ENCODE measurements around the gene TENT5C. TPM values are rescaled to one million over a fixed set of nuclear protein-coding genes. Genes with fewer than 3 reads are reported as not detected.
A peak's percentile ranks its signal among the peaks of the same experiment; 100 is the strongest.

Gene TENT5C
- total and polyA plus RNA-seq, 10 of the 15 experiments (the other 5 are each of a cell fraction or from before 2014, with no cell fraction given), result 0.19 to 2.4 (median 0.78) TPM

- ChIA-PET CTCF (no interaction called here), RAD21 (ENCODE audit: unreplicated experiment) (no interaction called here), SMC1A (ENCODE audit: uncharacterized antibody, unreplicated experiment) (no interaction called here), POLR2A (no interaction called here)
- no peak overlapping the region for H2AFZ ChIP-seq (ENCODE audit: control insufficient read depth, low read depth, low read length)
- FAIRE-seq, result no peak
- no peak for TF ChIP-seq MXI1 (IDR thresholded peaks at IDR 0.05; ENCODE audit: low read depth, low read length)
- H3K27ac ChIP-seq (ENCODE audit: control insufficient read depth, insufficient read depth), result no peak overlapping the region
- no TSS peak for BruUV-seq (replicated peaks)
- H3K9me3 ChIP-seq (replicated peaks; ENCODE audit: control insufficient read depth, insufficient read depth, low read length), result no peaks in the 10 kb centered on the region
- peaks cover 0 to 3% of the 10 kb centered on the region in 2 experiments; a peak in 3 of 4 replicates for H3K27me3 ChIP-seq (replicated peaks in 1 of 2; ENCODE audit: control insufficient read depth in 2 of 2, insufficient read depth in 2 of 2, low read length in 1 of 2)
- no peaks in the 10 kb centered on the region for H4K20me1 ChIP-seq (ENCODE audit: control insufficient read depth, insufficient read depth)
- no peak overlapping the region for H3K4me3 ChIP-seq
- intact Hi-C loops (cut with micrococcal nuclease; ENCODE audit: unreplicated experiment) (no loop called here), in situ Hi-C loops (cut with MboI) (no loop called here)
- ATAC-seq, result no peak
- no peaks in the 10 kb centered on the region for H3K79me2 ChIP-seq (ENCODE audit: control insufficient read depth, insufficient read depth, low read length)
- H3K9ac ChIP-seq (ENCODE audit: control insufficient read depth, insufficient read depth, low read length), result no peak overlapping the region
- H3K4me1 ChIP-seq (ENCODE audit: control insufficient read depth, insufficient read depth, low read length), result no peaks in the 10 kb centered on the region
- no peaks in the 10 kb centered on the region for H3K36me3 ChIP-seq (ENCODE audit: control insufficient read depth in 2 of 2, insufficient read depth in 2 of 2, low read length in 1 of 2)
- DNase-seq (ENCODE audit: low read depth, low spot score), result no peak
- WGBS (ENCODE audit: insufficient coverage, insufficient replicate concordance, low lambda C conversion rate, missing lambda C conversion rate), result 36% methylated on average over 9 of the region's 9 CpGs
- H3K4me2 ChIP-seq (ENCODE audit: control insufficient read depth, insufficient read depth), result no peak overlapping the region
These were observed 8.3 kb downstream of the TENT5C start for GRCh38 chr1:117613969-117614729.

DNA sequence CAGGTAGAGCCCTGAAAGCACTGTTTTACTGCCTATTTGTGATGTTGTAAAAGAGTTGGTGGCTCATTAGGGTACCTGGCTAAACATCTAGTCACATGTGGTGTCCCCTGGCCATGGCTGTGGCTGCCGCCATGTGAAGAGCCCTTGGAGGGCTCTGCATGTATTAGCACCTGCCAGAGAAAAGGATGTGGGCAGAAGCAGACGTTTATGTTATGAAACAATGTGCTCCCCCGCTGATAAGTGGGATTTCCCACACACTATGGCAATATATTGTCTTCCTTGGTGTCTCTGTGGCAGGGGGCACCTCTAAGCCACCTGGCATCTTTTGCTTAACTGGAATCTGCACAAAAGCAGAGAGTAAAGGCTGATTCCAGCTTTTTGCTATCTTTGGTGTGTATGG lies 9.6 kb downstream of the TENT5C start:
- no TSS peak for BruUV-seq (replicated peaks)
- Histone ChIP-seq H3K9me3 (replicated peaks; ENCODE audit: control insufficient read depth, insufficient read depth, low read length) (no peaks in the 10 kb centered on the region), H3K36me3 (ENCODE audit: control insufficient read depth in 2 of 2, insufficient read depth in 2 of 2, low read length in 1 of 2) (no peaks in the 10 kb centered on the region), H3K27me3 (replicated peaks in 1 of 2; ENCODE audit: control insufficient read depth in 2 of 2, insufficient read depth in 2 of 2, low read length in 1 of 2) (no peaks in the 10 kb centered on the region; a peak in 3 of 4 replicates), H3K4me1 (ENCODE audit: control insufficient read depth, insufficient read depth, low read length) (no peaks in the 10 kb centered on the region), H2AFZ (ENCODE audit: control insufficient read depth, low read depth, low read length) (no peak overlapping the region), H3K4me3 (no peak overlapping the region), H3K9ac (ENCODE audit: control insufficient read depth, insufficient read depth, low read length) (no peak overlapping the region), H3K4me2 (ENCODE audit: control insufficient read depth, insufficient read depth) (0 out of 2 replicates have a peak overlapping the region, but pooled peaks have one; percentile 7), H3K79me2 (ENCODE audit: control insufficient read depth, insufficient read depth, low read length) (no peaks in the 10 kb centered on the region), H4K20me1 (ENCODE audit: control insufficient read depth, insufficient read depth) (no peaks in the 10 kb centered on the region), H3K27ac (ENCODE audit: control insufficient read depth, insufficient read depth) (no peak overlapping the region)
- RAD21 ChIA-PET (ENCODE audit: unreplicated experiment), result no interaction called here
- SMC1A ChIA-PET (ENCODE audit: uncharacterized antibody, unreplicated experiment), result interaction anchor here (1.6 kb wide), 1 partner anchor 81 kb away, joined by 4 read pairs; no protein-coding TSS in a partner anchor
- CTCF ChIA-PET, result no interaction called here
- intact Hi-C loops (cut with micrococcal nuclease; ENCODE audit: unreplicated experiment) (no loop called here), in situ Hi-C loops (cut with MboI) (no loop called here)
- ATAC-seq (peak; percentile 72), DNase-seq (ENCODE audit: low read depth, low spot score) (no peak), FAIRE-seq (no peak)
- WGBS (ENCODE audit: insufficient coverage, insufficient replicate concordance, low lambda C conversion rate, missing lambda C conversion rate), result 24% methylated on average over 3 of the region's 3 CpGs
- TF ChIP-seq, protein P1, sequence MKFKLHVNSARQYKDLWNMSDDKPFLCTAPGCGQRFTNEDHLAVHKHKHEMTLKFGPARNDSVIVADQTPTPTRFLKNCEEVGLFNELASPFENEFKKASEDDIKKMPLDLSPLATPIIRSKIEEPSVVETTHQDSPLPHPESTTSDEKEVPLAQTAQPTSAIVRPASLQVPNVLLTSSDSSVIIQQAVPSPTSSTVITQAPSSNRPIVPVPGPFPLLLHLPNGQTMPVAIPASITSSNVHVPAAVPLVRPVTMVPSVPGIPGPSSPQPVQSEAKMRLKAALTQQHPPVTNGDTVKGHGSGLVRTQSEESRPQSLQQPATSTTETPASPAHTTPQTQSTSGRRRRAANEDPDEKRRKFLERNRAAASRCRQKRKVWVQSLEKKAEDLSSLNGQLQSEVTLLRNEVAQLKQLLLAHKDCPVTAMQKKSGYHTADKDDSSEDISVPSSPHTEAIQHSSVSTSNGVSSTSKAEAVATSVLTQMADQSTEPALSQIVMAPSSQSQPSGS (IDR thresholded peaks at IDR 0.05; ENCODE audit: low read length), result no peak
- TF ChIP-seq CBX3 (IDR thresholded peaks at IDR 0.05; ENCODE audit: borderline replicate concordance, low read depth) (no peak), CHD1 (IDR thresholded peaks at IDR 0.05; ENCODE audit: low read depth, low read length) (no peak), FOS (IDR thresholded peaks at IDR 0.05; ENCODE audit: borderline replicate concordance, extremely low read depth, insufficient read length) (no peak)
- TF ChIP-seq, protein P2, sequence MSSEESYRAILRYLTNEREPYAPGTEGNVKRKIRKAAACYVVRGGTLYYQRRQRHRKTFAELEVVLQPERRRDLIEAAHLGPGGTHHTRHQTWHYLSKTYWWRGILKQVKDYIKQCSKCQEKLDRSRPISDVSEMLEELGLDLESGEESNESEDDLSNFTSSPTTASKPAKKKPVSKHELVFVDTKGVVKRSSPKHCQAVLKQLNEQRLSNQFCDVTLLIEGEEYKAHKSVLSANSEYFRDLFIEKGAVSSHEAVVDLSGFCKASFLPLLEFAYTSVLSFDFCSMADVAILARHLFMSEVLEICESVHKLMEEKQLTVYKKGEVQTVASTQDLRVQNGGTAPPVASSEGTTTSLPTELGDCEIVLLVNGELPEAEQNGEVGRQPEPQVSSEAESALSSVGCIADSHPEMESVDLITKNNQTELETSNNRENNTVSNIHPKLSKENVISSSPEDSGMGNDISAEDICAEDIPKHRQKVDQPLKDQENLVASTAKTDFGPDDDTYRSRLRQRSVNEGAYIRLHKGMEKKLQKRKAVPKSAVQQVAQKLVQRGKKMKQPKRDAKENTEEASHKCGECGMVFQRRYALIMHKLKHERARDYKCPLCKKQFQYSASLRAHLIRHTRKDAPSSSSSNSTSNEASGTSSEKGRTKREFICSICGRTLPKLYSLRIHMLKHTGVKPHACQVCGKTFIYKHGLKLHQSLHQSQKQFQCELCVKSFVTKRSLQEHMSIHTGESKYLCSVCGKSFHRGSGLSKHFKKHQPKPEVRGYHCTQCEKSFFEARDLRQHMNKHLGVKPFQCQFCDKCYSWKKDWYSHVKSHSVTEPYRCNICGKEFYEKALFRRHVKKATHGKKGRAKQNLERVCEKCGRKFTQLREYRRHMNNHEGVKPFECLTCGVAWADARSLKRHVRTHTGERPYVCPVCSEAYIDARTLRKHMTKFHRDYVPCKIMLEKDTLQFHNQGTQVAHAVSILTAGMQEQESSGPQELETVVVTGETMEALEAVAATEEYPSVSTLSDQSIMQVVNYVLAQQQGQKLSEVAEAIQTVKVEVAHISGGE (CRISPR knock-in tag; IDR thresholded peaks at IDR 0.05), result no peak
- POLR2A ChIA-PET, result no interaction called here

Data from GM12878 (cell line).